MCF 10A (cell line): ENCODE results near the gene GTF2B. TPM values are rescaled to one million over a fixed set of nuclear protein-coding genes. Genes with fewer than 3 reads are reported as not detected.
"Not testable (repeated sequence)": the region's sequence is repeated elsewhere in the genome, so short reads cannot be mapped to it uniquely, and the experiment has no call there.

ENCODE experiments used
- BruUV-seq: library from RNA; stranded (reverse); fragments of 400-500 nt; replicated peaks from 2 replicates; lab custom pipeline; 2021; lab: Mats Ljungman, UMichigan
- CTCF ChIA-PET: fragments of 300-600 bp; sonication (Branson Sonifier 250); formaldehyde crosslinking; extraction: SDS; loops from one replicate; lab custom pipeline; 2021; ENCODE audit warnings: antibody characterized with exemption, inconsistent platforms; lab: Yijun Ruan, JAX
- POLR2A ChIA-PET: fragments of 300-600, 350-650 bp; sonication (Branson Sonifier 250); formaldehyde crosslinking; extraction: SDS; loops from one replicate; lab custom pipeline; 2020; ENCODE audit warnings: antibody characterized with exemption, inconsistent platforms; lab: Yijun Ruan, JAX
- DNase-seq: peaks from one replicate; pipeline ENCODE4 v3.0.0-alpha.2; 2018; ENCODE audit not compliant: unreplicated experiment
- H3K27ac Mint-ChIP-seq: one replicate; pipeline ENCODE4 v1.8.0; 2022; ENCODE audit warnings: mild to moderate bottlenecking, low read depth, mixed read lengths; ENCODE audit not compliant: unreplicated experiment
- H3K27me3 Mint-ChIP-seq: one replicate; pipeline ENCODE4 v1.8.0; 2022; ENCODE audit warnings: mixed read lengths; ENCODE audit not compliant: insufficient read depth, unreplicated experiment
- H3K36me3 Mint-ChIP-seq: one replicate; pipeline ENCODE4 v1.8.0; 2022; ENCODE audit warnings: mild to moderate bottlenecking, moderate library complexity, mixed read lengths; ENCODE audit not compliant: insufficient read depth, unreplicated experiment
- H3K4me1 Mint-ChIP-seq: one replicate; pipeline ENCODE4 v1.8.0; 2022; ENCODE audit warnings: mixed read lengths; ENCODE audit not compliant: insufficient read depth, unreplicated experiment
- H3K4me3 Mint-ChIP-seq: one replicate; pipeline ENCODE4 v1.8.0; 2022; ENCODE audit warnings: mild to moderate bottlenecking, moderate library complexity, mixed read lengths; ENCODE audit not compliant: unreplicated experiment
- H3K9me3 Mint-ChIP-seq: one replicate; pipeline ENCODE4 v1.8.0; 2022; ENCODE audit warnings: mixed read lengths; ENCODE audit not compliant: unreplicated experiment
- intact Hi-C: fragments of 100-400 bp; cut with micrococcal nuclease; formaldehyde crosslinking; loops from 2 replicates; pipeline ENCODE4 v1.14.1; 2022
- total RNA-seq: library from RNA; stranded (reverse); gene quantifications from 2 replicates; pipeline ENCODE4 v1.2.3, GENCODE V29; 2022
- TF ChIP-seq, protein P1 (sequence below): fragments of 200-600 bp; IDR thresholded peaks from one replicate; pipeline ENCODE4 v1.8.0; 2022; ENCODE audit warnings: antibody characterized with exemption, mild to moderate bottlenecking; ENCODE audit not compliant: unreplicated experiment

GTF2B gene
- total RNA-seq, 1 experiment from 2014 or later: 18.8 TPM

- intact Hi-C loops: loop anchor here (5.0 kb wide), 1 partner anchor 698 kb away; no protein-coding TSS in a partner anchor
- ChIA-PET CTCF (interaction anchor here (0.6 to 5.4 kb wide), 14 partner anchors 13 to 1693 kb away, joined by 3 to 79 read pairs (median 6); partner anchors contain the start of gene GTF2B), POLR2A (interaction anchor here (1.0 kb wide), 1 partner anchor 13 kb away, joined by 3 read pairs; no protein-coding TSS in a partner anchor)
- Mint-ChIP-seq H3K36me3 (peaks cover 44% of the 10 kb centered on the region), H3K4me3 (no peak overlapping the region), H3K9me3 (no peaks in the 10 kb centered on the region), H3K27ac (no peak overlapping the region), H3K4me1 (peaks cover 11% of the 10 kb centered on the region), H3K27me3 (no peaks in the 10 kb centered on the region)
- DNase-seq: no peak
- TF ChIP-seq, protein P1, sequence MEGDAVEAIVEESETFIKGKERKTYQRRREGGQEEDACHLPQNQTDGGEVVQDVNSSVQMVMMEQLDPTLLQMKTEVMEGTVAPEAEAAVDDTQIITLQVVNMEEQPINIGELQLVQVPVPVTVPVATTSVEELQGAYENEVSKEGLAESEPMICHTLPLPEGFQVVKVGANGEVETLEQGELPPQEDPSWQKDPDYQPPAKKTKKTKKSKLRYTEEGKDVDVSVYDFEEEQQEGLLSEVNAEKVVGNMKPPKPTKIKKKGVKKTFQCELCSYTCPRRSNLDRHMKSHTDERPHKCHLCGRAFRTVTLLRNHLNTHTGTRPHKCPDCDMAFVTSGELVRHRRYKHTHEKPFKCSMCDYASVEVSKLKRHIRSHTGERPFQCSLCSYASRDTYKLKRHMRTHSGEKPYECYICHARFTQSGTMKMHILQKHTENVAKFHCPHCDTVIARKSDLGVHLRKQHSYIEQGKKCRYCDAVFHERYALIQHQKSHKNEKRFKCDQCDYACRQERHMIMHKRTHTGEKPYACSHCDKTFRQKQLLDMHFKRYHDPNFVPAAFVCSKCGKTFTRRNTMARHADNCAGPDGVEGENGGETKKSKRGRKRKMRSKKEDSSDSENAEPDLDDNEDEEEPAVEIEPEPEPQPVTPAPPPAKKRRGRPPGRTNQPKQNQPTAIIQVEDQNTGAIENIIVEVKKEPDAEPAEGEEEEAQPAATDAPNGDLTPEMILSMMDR: no peak
- no TSS peak for BruUV-seq
Observed at GRCh38 chr1:88875595-88875994, 15.8 kb downstream of the GTF2B start.

GRCh38 chr1:88873737-88874349, 17.5 kb downstream of the GTF2B start:
- no peak for DNase-seq
- Mint-ChIP-seq H3K9me3 (no peaks in the 10 kb centered on the region), H3K27ac (no peak overlapping the region), H3K4me3 (no peak overlapping the region), H3K4me1 (peaks cover 10% of the 10 kb centered on the region), H3K27me3 (no peaks in the 10 kb centered on the region), H3K36me3 (peaks cover 40% of the 10 kb centered on the region)
- BruUV-seq: no TSS peak
- ChIA-PET CTCF (interaction anchor here (1.1 kb wide), 1 partner anchor 218 kb away, joined by 3 read pairs; no protein-coding TSS in a partner anchor), POLR2A (interaction anchor here (0.8 kb wide), 1 partner anchor 15 kb away, joined by 3 read pairs; no protein-coding TSS in a partner anchor)
- intact Hi-C loops: no loop called here
- TF ChIP-seq, protein P1: no peak

DNA sequence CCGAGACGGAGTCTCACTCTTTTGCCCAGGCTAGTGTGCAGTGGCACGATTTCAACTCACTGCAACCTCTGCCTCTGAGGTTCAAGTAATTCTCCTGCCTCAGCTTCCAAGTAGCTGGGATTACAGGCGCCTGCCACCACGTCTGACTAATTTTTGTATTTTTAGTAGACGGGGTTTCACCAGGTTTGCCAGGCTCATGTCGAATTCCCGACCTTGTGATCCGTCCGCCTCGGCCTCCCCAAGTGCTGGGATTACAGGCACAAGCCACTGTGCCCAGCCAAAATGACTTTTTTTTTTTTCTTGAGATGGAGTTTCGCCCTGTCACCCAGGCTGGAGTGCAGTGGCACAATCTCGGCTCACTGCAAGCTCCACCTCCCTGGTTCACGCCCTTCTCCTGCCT, 21.7 kb downstream of the GTF2B start:
- H3K9me3 Mint-ChIP-seq, H3K4me3 Mint-ChIP-seq, BruUV-seq, DNase-seq, POLR2A ChIA-PET, H3K4me1 Mint-ChIP-seq, H3K27me3 Mint-ChIP-seq, intact Hi-C loops, H3K27ac Mint-ChIP-seq: not testable (repeated sequence)
- CTCF ChIA-PET: interaction anchor here (0.6 to 0.9 kb wide), 2 partner anchors 9 to 37 kb away, joined by 3 to 4 read pairs; no protein-coding TSS in a partner anchor
- peaks cover 23% of the 10 kb centered on the region for H3K36me3 Mint-ChIP-seq

DNA sequence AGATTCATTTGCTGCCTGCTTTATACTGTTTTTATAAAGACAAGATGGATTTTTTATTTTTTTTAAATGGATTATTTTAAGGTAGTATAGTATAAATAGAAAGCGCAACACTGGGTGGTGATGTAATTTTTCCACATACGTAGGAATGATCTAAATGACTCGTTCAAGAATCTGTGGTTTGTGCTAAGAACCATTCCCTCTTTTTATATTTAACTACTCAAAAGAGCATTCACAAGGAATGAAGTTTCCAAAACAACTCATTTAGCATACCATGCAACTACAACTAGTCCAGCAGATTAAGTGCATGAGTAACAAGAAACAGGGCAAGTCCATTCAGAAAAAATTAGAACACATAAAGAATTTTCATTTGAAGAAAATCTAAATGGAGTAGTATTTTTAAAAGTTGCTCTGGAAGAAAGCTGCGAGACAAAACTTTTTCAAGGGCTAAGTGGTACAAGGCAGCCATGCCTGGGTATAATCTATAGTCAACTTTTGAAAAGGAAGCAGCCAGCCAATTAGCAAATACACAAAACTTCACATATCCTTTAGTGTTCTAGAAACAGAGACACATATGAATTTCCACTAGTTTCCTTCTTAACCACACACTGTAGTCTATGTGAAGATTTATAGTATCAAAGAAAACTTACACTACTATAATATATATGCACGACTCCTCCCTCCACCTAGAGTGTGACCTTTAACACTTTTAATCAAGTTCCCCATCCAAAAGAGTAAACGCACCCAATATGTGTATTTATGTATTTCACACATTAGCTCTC, 23.4 kb downstream of the GTF2B start:
- H3K36me3 Mint-ChIP-seq: peaks cover 25% of the 10 kb centered on the region
- DNase-seq: no peak
- BruUV-seq: no TSS peak
- no peaks in the 10 kb centered on the region for H3K4me1 Mint-ChIP-seq
- intact Hi-C loops: no loop called here
- ChIA-PET CTCF (interaction anchor here (2.2 kb wide), 1 partner anchor 9 kb away, joined by 11 read pairs; no protein-coding TSS in a partner anchor), POLR2A (interaction anchor here (0.7 to 0.8 kb wide), 2 partner anchors 11 to 14 kb away, joined by 3 read pairs; no protein-coding TSS in a partner anchor)
- H3K4me3 Mint-ChIP-seq: no peak overlapping the region
- H3K27ac Mint-ChIP-seq: no peak overlapping the region
- H3K27me3 Mint-ChIP-seq: no peaks in the 10 kb centered on the region
- TF ChIP-seq, protein P1: no peak
- no peaks in the 10 kb centered on the region for H3K9me3 Mint-ChIP-seq
